Right cardiac atrium (tissue), 5 donors: Measurements from ENCODE around the gene ABCG2. TPM values are rescaled to one million over a fixed set of nuclear protein-coding genes. Genes with fewer than 3 reads are reported as not detected.

Source experiments
- ATAC-seq, 2 donors: fragments of 200-7000 bp; cut with Tn5 transposase; one replicate each; pipeline versions ENCODE4 v1.8.0 to v1.9.1; 2020; ENCODE audit warnings: moderate library complexity in 2 of 2, mild to moderate bottlenecking in 1 of 2
- DNase-seq, 3 donors: peaks; one replicate each; pipeline ENCODE4 v3.0.0-alpha.2; 2020
- H3K27ac ChIP-seq: one replicate; pipeline ENCODE4 v1.5.1; 2013; ENCODE audit warnings: mild to moderate bottlenecking, low read length, control low read depth, moderate library complexity
- H3K27me3 ChIP-seq: one replicate; pipeline ENCODE4 v1.6.1; 2013; ENCODE audit not compliant: control insufficient read depth, insufficient read depth
- H3K4me1 ChIP-seq: one replicate; pipeline ENCODE4 v1.6.1; 2013; ENCODE audit warnings: low read length; ENCODE audit not compliant: control insufficient read depth, insufficient read depth
- H3K4me3 ChIP-seq: one replicate; pipeline ENCODE4 v1.5.1; 2013; ENCODE audit warnings: low read length, control low read depth
- H3K9me3 ChIP-seq: one replicate; pipeline ENCODE4 v1.6.1; 2013; ENCODE audit warnings: low read length; ENCODE audit not compliant: control insufficient read depth
- WGBS: extraction: QIAGEN DNeasy Blood & Tissue Kit; methylation state at CpG from one replicate; pipeline ENCODE4 v1.1.7; 2013; 5-methylcytosine and 5-hydroxymethylcytosine counted together
- intact Hi-C, 4 donors: fragments of 100-400 bp; cut with DNase I; formaldehyde crosslinking; loops; one replicate each; pipeline versions ENCODE4 v1.11.0 to v1.14.0; 2022 to 2023
- polyA plus RNA-seq: library from polyadenylated mRNA; stranded (reverse); fragments of 200-250 nt; gene quantifications from one replicate; pipeline ENCODE4 v1.2.3, GENCODE V29; 2013
- total RNA-seq, 4 donors: library from RNA; stranded (reverse); fragmentation: NEBNext Ultra II Directional; extraction: Animal tissue kit (Norgen Biotek cat#: 25700); gene quantifications; one replicate each; pipeline ENCODE4 v1.2.1, GENCODE V29; 2021
- donor health status: healthy with polysubstance abuse.
- donor health status: DM: no; HTN: yes; CAD: no.
- donor health status: DM: no; HTN: no; CAD: no.
- donor health status: DM: no; HTN: yes; CAD: no; lungs with severe emphysema.
- donor health status: DM: yes; HTN: yes; CAD: no.

The ABCG2 gene
- total and polyA plus RNA-seq, 5 donors, result 0.97 to 4.0 (median 1.9) TPM

DNA sequence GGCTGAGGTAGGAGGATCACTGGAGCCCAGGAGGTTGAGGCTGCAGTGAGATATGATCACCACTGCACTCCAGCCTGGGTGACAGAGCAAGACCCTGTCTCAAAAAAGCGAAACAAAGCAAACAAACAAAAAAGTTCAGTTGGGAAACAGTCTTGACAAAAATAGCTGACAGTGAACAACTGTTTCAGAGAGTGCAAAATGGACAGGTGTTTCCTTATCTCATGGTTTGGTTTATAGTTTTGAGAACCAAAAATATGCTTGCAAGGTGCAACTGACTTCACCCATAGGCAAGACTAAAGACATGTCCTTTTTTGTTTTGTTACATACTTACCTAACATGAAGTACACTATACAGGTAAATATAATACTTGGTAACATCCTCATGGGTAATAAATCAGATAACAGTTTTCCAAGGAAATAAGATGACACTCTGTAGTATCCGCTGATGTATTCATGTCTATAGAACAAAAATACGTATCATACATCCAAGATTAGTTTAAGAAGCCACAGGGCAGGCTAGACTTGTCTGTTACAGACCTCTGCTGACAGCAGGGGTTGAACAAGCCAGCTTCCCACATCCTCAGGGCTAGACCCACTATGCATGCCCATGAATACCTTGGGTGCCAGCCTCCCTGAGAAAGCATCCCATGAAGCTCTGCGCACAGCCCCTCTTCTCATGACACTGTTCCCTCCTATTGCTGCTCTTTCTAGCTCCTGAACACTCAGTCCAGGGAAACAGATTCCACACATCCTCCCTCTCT is 59.3 kb downstream of the ABCG2 start:
- Histone ChIP-seq H3K4me1 (no peaks in the 10 kb centered on the region), H3K9me3 (no peaks in the 10 kb centered on the region), H3K4me3 (no peak overlapping the region), H3K27me3 (no peaks in the 10 kb centered on the region), H3K27ac (no peak overlapping the region)
- DNase-seq (no peak), ATAC-seq (no peak)
- 93% methylated on average over 4 of the region's 4 CpGs for WGBS
- intact Hi-C loops, result no loop called here

DNA sequence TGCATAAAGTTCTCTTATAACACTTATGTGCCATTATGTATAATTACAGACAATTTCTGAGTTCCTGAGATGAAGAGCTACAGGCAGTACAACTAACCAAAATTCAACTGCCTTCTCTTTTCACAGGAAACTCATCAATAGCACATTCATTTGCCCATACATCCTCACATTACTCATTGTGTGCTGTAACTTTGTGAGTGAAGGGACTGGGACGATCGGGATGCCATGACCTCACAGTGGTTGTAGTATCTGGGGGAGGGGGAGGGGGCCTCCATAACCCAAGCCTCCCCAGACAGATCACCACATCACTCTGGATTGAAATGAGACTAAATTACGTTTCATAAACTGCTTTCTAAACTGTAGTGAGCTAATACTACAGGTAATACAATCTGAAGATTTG is 60.7 kb downstream of the ABCG2 start:
- DNase-seq (no peak), ATAC-seq (no peak)
- Histone ChIP-seq H3K4me3 (no peak overlapping the region), H3K27ac (no peak overlapping the region), H3K27me3 (no peaks in the 10 kb centered on the region), H3K4me1 (no peaks in the 10 kb centered on the region), H3K9me3 (no peaks in the 10 kb centered on the region)
- WGBS, result 81% methylated on average over 3 of the region's 3 CpGs
- intact Hi-C loops, result no loop called here

DNA sequence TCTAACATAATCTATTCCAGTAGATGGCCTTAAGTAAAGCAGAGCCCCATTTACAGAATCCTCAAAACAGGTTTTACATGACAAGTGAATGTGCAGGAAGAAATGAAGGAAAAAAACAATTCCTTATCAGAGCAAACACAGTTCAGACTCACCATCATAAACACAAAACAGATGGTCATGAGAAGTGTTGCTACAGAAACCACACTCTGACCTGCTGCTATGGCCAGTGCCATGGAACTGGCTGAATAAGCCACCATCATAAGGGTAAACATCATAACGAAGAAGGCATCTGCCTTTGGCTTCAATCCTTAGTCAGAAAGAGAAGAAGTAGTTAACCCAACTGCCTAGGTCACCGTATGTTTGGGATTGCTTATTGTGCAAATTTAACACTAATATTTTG is 61.1 kb downstream of the ABCG2 start:
- H3K4me3 ChIP-seq, result no peak overlapping the region
- H3K4me1 ChIP-seq, result no peaks in the 10 kb centered on the region
- ATAC-seq (no peak), DNase-seq (no peak)
- no peaks in the 10 kb centered on the region for H3K27me3 ChIP-seq
- intact Hi-C loops, result no loop called here
- no peak overlapping the region for H3K27ac ChIP-seq
- H3K9me3 ChIP-seq, result no peaks in the 10 kb centered on the region
- 87% methylated on average over 2 of the region's 2 CpGs for WGBS

DNA sequence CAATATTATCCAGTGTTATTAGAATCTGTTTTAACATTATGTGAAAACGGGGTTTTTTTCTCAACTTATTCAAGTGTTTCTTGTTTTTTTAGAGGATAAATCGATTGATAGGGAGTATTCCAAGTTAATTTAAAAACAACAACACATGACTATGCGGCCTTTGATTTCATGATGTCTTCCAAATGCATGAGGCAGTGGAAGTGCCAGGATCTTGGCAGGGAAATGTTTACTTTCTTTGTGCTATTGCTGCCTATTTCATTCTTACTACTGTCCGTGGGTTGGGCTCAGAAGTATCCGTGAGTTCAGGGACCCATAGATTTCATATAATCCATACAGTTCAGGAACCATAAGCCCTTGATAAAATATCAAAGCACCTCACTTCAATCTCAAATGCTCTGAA is 64.6 kb downstream of the ABCG2 start:
- Histone ChIP-seq H3K27me3 (no peaks in the 10 kb centered on the region), H3K9me3 (no peaks in the 10 kb centered on the region), H3K27ac (no peak overlapping the region), H3K4me1 (no peaks in the 10 kb centered on the region), H3K4me3 (no peak overlapping the region)
- DNase-seq (no peak), ATAC-seq (no peak)
- intact Hi-C loops, result no loop called here
- WGBS, result 82% methylated on average over 5 of the region's 5 CpGs

DNA sequence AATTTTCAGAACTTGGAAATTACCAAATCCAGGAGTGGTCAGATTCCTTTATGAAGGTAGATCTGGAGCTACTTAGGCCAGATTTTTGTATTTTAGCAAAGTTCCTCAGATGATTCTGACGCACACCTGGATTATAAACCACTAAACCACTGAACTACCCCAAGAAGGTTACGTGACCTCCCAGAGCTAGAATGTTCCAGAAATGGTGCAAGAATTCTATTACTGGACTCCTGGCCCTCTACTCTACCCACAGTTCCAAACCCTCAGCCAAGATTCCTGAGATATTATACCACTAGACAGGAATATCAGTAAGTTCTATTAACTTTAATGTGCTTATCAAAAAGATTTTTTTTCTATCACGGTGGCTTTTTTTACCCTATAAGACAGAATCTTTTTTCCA is 67.1 kb downstream of the ABCG2 start:
- no peak for ATAC-seq
- Histone ChIP-seq H3K27ac (no peak overlapping the region), H3K4me3 (no peak overlapping the region), H3K4me1 (no peaks in the 10 kb centered on the region), H3K27me3 (no peaks in the 10 kb centered on the region), H3K9me3 (no peaks in the 10 kb centered on the region)
- intact Hi-C loops, result no loop called here
- DNase-seq, result no peak
- 83% methylated on average over 3 of the region's 3 CpGs for WGBS

DNA sequence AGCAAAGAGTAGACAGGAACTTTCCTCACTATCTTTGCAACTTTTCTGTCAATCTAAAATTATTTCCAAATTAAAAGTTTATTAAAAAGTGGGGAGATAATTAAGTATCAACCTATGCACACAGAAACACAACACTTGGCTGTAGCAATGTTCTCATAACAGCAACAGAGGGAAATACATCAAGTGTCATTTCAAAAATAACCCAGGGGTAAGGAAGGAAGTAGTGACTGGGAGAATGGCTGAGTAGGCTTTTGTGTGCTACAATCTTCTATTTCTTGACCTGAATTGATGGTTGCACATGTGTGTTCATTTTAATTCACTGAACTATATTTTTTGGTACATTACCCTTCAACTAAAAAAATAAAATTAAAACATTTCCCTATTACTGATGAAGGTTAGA is 67.5 kb downstream of the ABCG2 start:
- ATAC-seq, result no peak

DNA sequence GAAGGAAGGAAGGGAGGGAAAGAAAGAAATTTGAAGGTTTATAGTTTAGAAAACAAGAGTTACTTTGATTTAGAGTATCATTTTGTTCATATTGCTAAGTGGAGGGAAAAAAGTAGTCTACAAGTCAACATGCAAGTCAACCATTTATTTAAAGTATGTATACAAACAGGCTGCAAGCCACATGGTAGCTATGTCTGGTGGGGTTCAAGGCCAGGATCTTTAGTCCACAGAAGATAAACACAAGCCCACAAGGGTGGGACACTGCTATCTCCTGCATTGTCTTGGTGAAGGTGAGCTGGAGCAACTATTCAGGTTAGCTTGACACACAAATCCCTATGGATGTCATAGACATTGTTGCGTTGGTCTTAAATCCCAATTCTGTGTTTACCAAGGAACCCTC is 71.4 kb downstream of the ABCG2 start:
- 97% methylated on average over 1 of the region's 1 CpG for WGBS
- Histone ChIP-seq H3K27me3 (no peaks in the 10 kb centered on the region), H3K9me3 (no peaks in the 10 kb centered on the region), H3K4me1 (no peaks in the 10 kb centered on the region), H3K27ac (no peak overlapping the region), H3K4me3 (no peak overlapping the region)
- intact Hi-C loops, result no loop called here
- no peak for ATAC-seq
- DNase-seq, result no peak

More for the DNA sequence above, 67.5 kb downstream of the ABCG2 start:
- Histone ChIP-seq H3K9me3 (no peaks in the 10 kb centered on the region), H3K27ac (no peak overlapping the region), H3K4me1 (no peaks in the 10 kb centered on the region), H3K27me3 (no peaks in the 10 kb centered on the region), H3K4me3 (no peak overlapping the region)
- DNase-seq, result no peak
- intact Hi-C loops, result no loop called here

DNA sequence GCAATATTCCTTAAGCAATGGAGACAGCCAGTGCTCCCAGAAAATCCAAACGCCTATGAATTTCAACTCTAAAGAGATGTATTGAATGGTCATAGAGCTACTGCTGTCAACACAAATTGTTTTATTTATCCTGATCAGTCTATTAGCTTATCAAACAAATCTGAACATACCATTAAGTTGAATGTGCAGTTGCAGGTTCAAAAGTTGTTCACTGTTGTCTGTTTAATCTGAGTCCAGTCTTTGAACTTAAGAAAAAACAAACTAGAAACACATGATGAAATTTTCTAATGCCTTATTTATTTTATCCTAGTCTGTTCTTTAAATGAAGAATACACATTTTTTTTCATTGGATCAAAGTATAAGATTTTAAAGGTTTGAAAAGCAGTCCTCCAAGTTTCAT is 77.8 kb downstream of the ABCG2 start:
- intact Hi-C loops, result no loop called here
- DNase-seq, result no peak

DNA sequence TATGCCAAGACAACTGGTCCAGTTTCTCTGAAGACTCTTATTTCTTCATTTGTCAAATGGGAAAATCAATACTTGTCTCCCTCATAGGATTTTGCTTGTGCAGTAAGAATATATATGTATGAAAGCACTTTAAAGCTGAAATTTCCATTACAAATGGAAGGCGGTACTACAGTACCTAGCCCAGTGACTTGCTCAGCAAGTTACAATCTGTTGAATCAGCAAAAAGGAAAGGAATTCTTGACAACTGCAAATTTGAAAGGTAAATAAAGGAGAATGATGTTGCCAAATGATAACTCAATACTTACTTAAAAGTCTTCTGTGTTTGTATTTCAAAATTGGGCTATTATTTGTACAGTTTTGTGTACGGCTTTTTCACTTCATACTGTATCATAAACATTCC is 79.9 kb downstream of the ABCG2 start:
- H3K4me3 ChIP-seq, result no peak overlapping the region
- intact Hi-C loops, result no loop called here
- H3K27ac ChIP-seq, result no peak overlapping the region
- no peak for DNase-seq
- H3K27me3 ChIP-seq, result no peaks in the 10 kb centered on the region
- WGBS, result 99% methylated on average over 2 of the region's 2 CpGs
- H3K4me1 ChIP-seq, result no peaks in the 10 kb centered on the region
- no peak for ATAC-seq
- no peaks in the 10 kb centered on the region for H3K9me3 ChIP-seq

More for the DNA sequence above, 77.8 kb downstream of the ABCG2 start:
- H3K4me3 ChIP-seq, result no peak overlapping the region
- no peak overlapping the region for H3K27ac ChIP-seq
- no peaks in the 10 kb centered on the region for H3K9me3 ChIP-seq
- no peak for ATAC-seq
- H3K27me3 ChIP-seq, result no peaks in the 10 kb centered on the region
- H3K4me1 ChIP-seq, result no peaks in the 10 kb centered on the region
- 93% methylated on average over 1 of the region's 1 CpG for WGBS

DNA sequence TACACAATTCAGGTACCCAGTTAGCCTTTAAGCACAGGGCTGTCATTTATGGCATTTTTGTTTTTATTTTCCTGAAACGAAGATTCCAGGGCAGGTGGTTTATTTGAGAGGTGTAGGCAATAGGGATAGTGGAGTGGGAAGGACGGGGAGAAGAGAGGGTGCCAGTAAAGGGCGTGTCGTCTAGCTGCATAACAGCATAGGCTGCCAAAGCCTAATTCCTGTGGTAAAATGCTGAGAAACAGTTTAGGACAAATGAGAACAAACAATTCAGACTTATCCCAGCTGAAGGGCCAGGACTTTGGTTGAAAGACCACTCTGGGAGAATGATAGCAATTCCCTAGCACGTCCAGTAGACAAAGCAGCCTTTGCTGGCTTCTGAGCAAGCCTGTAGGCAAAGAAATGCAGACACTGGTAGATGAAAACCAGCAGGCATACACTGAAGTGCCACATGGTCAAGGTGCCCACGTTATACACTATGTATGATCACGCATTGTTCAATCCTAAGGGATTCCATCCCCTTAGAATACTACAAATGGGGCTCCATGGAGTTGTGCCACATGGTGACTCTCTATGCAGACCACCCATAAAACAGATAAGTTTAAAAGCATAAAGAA is 80.4 kb downstream of the ABCG2 start:
- WGBS, result 85% methylated on average over 7 of the region's 7 CpGs
- intact Hi-C loops, result no loop called here
- Histone ChIP-seq H3K4me3 (no peak overlapping the region), H3K4me1 (no peaks in the 10 kb centered on the region), H3K9me3 (no peaks in the 10 kb centered on the region), H3K27ac (no peak overlapping the region), H3K27me3 (no peaks in the 10 kb centered on the region)
- ATAC-seq, result no peak
- DNase-seq, result no peak

DNA sequence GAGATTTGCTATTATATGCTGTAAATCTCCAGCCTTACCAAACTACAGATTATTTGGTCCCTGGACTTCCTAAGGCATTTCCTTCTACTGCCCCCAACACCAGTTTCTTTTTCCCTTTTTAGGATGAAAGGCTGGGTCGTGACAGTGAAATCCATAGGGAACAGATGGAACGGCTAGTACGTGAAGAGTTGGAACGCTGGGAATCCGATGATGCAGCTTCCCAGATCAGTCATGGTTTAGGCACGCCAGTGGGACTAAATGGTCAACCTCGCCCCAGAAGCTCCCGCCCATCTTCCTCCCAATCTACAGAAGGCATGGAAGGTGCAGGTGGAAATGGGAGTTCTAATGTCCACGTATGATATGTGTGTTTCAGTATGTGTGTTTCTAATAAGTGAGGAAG is 83.1 kb downstream of the ABCG2 start:
- intact Hi-C loops, result no loop called here
- ATAC-seq, result no peak
- Histone ChIP-seq H3K9me3 (no peaks in the 10 kb centered on the region), H3K27ac (no peak overlapping the region), H3K27me3 (no peaks in the 10 kb centered on the region), H3K4me3 (no peak overlapping the region), H3K4me1 (no peaks in the 10 kb centered on the region)
- DNase-seq, result no peak
- 91% methylated on average over 9 of the region's 9 CpGs for WGBS

DNA sequence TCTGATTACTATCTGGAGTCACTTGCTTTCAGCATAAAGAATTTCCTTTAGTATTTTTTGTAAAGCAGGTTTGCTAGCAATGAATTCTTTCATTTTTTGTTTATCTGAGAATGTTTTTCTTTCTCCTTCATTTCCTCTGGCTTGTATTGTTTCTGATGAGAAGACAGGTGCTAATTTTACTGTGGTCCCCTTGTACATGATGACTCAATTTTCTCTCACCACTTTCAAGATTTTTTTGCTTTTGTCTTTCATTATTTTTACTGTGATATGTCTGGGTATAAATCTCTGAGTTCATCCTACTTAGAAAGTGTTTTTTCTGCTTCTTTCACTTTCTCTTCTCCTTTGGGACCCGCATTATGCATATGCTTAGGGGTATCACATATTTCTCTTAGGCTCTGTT is 88.4 kb downstream of the ABCG2 start:
- WGBS, result 94% methylated on average over 1 of the region's 1 CpG
- intact Hi-C loops, result no loop called here
- no peak overlapping the region for H3K27ac ChIP-seq
- DNase-seq, result no peak
- H3K4me1 ChIP-seq, result no peaks in the 10 kb centered on the region
- H3K9me3 ChIP-seq, result no peaks in the 10 kb centered on the region
- H3K4me3 ChIP-seq, result no peak overlapping the region
- ATAC-seq, result no peak
- H3K27me3 ChIP-seq, result no peaks in the 10 kb centered on the region
